HG02798 (cell line): ENCODE measurements around the gene HLTF.
"Not testable (repeated sequence)": the region's sequence is repeated elsewhere in the genome, so short reads cannot be mapped to it uniquely, and the experiment has no call there.

Source experiments
- ATAC-seq: cut with Tn5 transposase; IDR thresholded peaks from one replicate; pipeline ENCODE4 v1.9.1; 2021; ENCODE audit warnings: mild to moderate bottlenecking; ENCODE audit not compliant: unreplicated experiment, poor library complexity

The HLTF gene

GRCh38 chr3:148997623-148998022 is 88.7 kb downstream of the HLTF start:
- no peak for ATAC-seq

- ATAC-seq = no peak
Observed at GRCh38 chr3:148992635-148993255, 93.6 kb downstream of the HLTF start.

GRCh38 chr3:148992027-148992634 is 94.2 kb downstream of the HLTF start:
- peak; percentile 27 for ATAC-seq

- peak; percentile 90 for ATAC-seq
Observed at GRCh38 chr3:148991219-148992026, 94.9 kb downstream of the HLTF start, which contains the start of gene GYG1. Gene GYG1 (plus strand): TSS chr3:148991540. CDS start chr3:148991641, 101 bp downstream.

- no peak for ATAC-seq
Observed at GRCh38 chr3:148990236-148990635, 96.1 kb downstream of the HLTF start.

GRCh38 chr3:148987551-148987950 is 98.8 kb downstream of the HLTF start:
- not testable (repeated sequence) for ATAC-seq

GRCh38 chr3:148981273-148981672 is 105.1 kb downstream of the HLTF start:
- ATAC-seq = no peak
